HL-60 (cell line): ENCODE measurements around the gene BLOC1S5.

ENCODE experiments used
- DNase-seq, 2 experiments: peaks; one replicate each; pipeline ENCODE4 v3.0.0-alpha.2; 2010 to 2020; ENCODE audit warnings: low read depth in 1 of 2, low spot score in 1 of 2
- H3K27ac ChIP-seq: fragments of 250-450 bp; sonication (Bioruptor Pico); replicated peaks from 2 replicates; pipeline ENCODE4 v1.5.1; 2020; ENCODE audit warnings: mild to moderate bottlenecking, moderate library complexity
- H3K27me3 ChIP-seq: fragments of 250-450 bp; sonication (Bioruptor Pico); 2 replicates; pipeline ENCODE4 v1.5.1; 2021; ENCODE audit warnings: mild to moderate bottlenecking, moderate library complexity; ENCODE audit not compliant: insufficient read depth, poor library complexity, severe bottlenecking
- H3K4me3 ChIP-seq: replicated peaks from 2 replicates; pipeline ENCODE4 v1.5.1; 2011; ENCODE audit warnings: mild to moderate bottlenecking, control low read depth, low read length; ENCODE audit not compliant: insufficient read depth
- CTCF ChIP-seq: IDR thresholded peaks from one replicate; pipeline ENCODE4 v1.5.1; 2011; ENCODE audit warnings: low read length, control low read depth, inconsistent platforms; ENCODE audit not compliant: insufficient read depth
- GABPA ChIP-seq: IDR thresholded peaks from 2 replicates; pipeline ENCODE4 v1.6.1; 2012; ENCODE audit warnings: low read depth
- POLR2AphosphoS5 ChIP-seq: IDR thresholded peaks from 2 replicates; pipeline ENCODE4 v1.6.1; 2012; ENCODE audit warnings: low read depth
- REST ChIP-seq: IDR thresholded peaks from 2 replicates; pipeline ENCODE4 v1.6.1; 2012; ENCODE audit warnings: low read depth; ENCODE audit not compliant: insufficient replicate concordance
- SPI1 ChIP-seq: IDR thresholded peaks from 2 replicates; pipeline ENCODE4 v1.6.1; 2012; ENCODE audit warnings: low read depth, mild to moderate bottlenecking, borderline replicate concordance

The BLOC1S5 gene

GRCh38 chr6:8084586-8084985, 20.4 kb upstream of the BLOC1S5 start:
- H3K27ac ChIP-seq, result no peak overlapping the region
- no peak for DNase-seq
- TF ChIP-seq CTCF (no peak), POLR2AphosphoS5 (no peak), REST (no peak), SPI1 (no peak), GABPA (no peak)
- no peaks in the 10 kb centered on the region for H3K27me3 ChIP-seq
- no peak overlapping the region for H3K4me3 ChIP-seq

GRCh38 chr6:8082954-8083858, 19.0 kb upstream of the BLOC1S5 start:
- no peaks in the 10 kb centered on the region for H3K27me3 ChIP-seq
- H3K4me3 ChIP-seq, result no peak overlapping the region
- no peak overlapping the region for H3K27ac ChIP-seq
- DNase-seq, result no peak
- TF ChIP-seq GABPA (no peak), POLR2AphosphoS5 (no peak), CTCF (no peak), SPI1 (no peak), REST (no peak)

GRCh38 chr6:8082572-8082953, 18.4 kb upstream of the BLOC1S5 start:
- H3K27ac ChIP-seq, result no peak overlapping the region
- TF ChIP-seq REST (no peak), GABPA (no peak), POLR2AphosphoS5 (no peak), CTCF (no peak)

More at GRCh38 chr6:8082572-8082953, 18.4 kb upstream of the BLOC1S5 start:
- no peak for DNase-seq
- Histone ChIP-seq H3K27me3 (no peaks in the 10 kb centered on the region), H3K4me3 (no peak overlapping the region)
